GM12873 (cell line): ENCODE data around the gene XRCC1.

Source experiments
- CTCF ChIP-seq: IDR thresholded peaks from 2 replicates; pipeline ENCODE4 v1.5.1; 2012; ENCODE audit warnings: low read depth, mild to moderate bottlenecking, moderate library complexity, low read length, control low read depth; ENCODE audit not compliant: insufficient read depth; ENCODE audit errors: missing control alignments

XRCC1 gene

GRCh38 chr19:43619262-43620060 is 44.1 kb upstream of the XRCC1 start, which contains the start of gene ZNF428:
Gene ZNF428 (minus strand): TSS chr19:43619629. CDS start chr19:43614304, 5,325 bp downstream.
- TF ChIP-seq CTCF: no peak

- no peak for TF ChIP-seq CTCF
These were observed 43.6 kb upstream of the XRCC1 start for GRCh38 chr19:43618921-43619261.

- no peak for TF ChIP-seq CTCF
These were observed 41.6 kb upstream of the XRCC1 start for GRCh38 chr19:43616954-43617353.

- no peak for TF ChIP-seq CTCF
These were observed 41.0 kb upstream of the XRCC1 start for GRCh38 chr19:43616306-43616705.

- TF ChIP-seq CTCF: no peak
These were observed 37.0 kb upstream of the XRCC1 start for GRCh38 chr19:43612374-43612773.

GRCh38 chr19:43611788-43612187 is 36.5 kb upstream of the XRCC1 start, which contains the start of gene SRRM5:
Gene SRRM5 (plus strand): TSS chr19:43612088. CDS start chr19:43612122, 34 bp downstream.
- no peak for TF ChIP-seq CTCF

- no peak for TF ChIP-seq CTCF
These were observed 35.2 kb upstream of the XRCC1 start for GRCh38 chr19:43610493-43610892.
